CD14-positive monocyte (primary cell): ENCODE data around the gene NIN. TPM values are rescaled to one million over a fixed set of nuclear protein-coding genes. Genes with fewer than 3 reads are reported as not detected.

ENCODE experiments used
- DNase-seq, 3 donors: peaks; one replicate each; pipeline ENCODE4 v3.0.0-alpha.2; 2011 to 2022
- H2AFZ ChIP-seq: 2 replicates; pipeline ENCODE4 v1.6.0; 2012; ENCODE audit warnings: mild to moderate bottlenecking, low read depth, low read length, inconsistent platforms; ENCODE audit not compliant: insufficient read depth, poor library complexity, severe bottlenecking
- H3K27ac ChIP-seq, 2 donors: 1 replicate in 1 of 2; 2 replicates in 1 of 2; pipeline ENCODE4 v1.5.1; 2012 to 2013; ENCODE audit warnings: low read length in 2 of 2, control low read depth in 1 of 2, inconsistent platforms in 1 of 2, low read depth in 1 of 2, mild to moderate bottlenecking in 1 of 2
- H3K27me3 ChIP-seq, 2 donors: one replicate each; pipeline versions ENCODE4 v1.6.0 to v1.6.1; 2011 to 2013; ENCODE audit warnings: low read length in 2 of 2; ENCODE audit not compliant: control insufficient read depth in 2 of 2, insufficient read depth in 2 of 2
- H3K36me3 ChIP-seq, 2 donors: replicated peaks in 1 of 2; 1 replicate in 1 of 2; 2 replicates in 1 of 2; pipeline versions ENCODE4 v1.5.1 to v1.6.1; 2012 to 2013; ENCODE audit warnings: low read length in 2 of 2, control low read depth in 1 of 2, inconsistent platforms in 1 of 2, mild to moderate bottlenecking in 1 of 2; ENCODE audit not compliant: insufficient read depth in 2 of 2, control insufficient read depth in 1 of 2
- H3K4me1 ChIP-seq, 2 donors: 1 replicate in 1 of 2; 2 replicates in 1 of 2; pipeline versions ENCODE4 v1.5.1 to v1.6.1; 2012 to 2013; ENCODE audit warnings: low read length in 2 of 2, control low read depth in 1 of 2, inconsistent platforms in 1 of 2, mild to moderate bottlenecking in 1 of 2, moderate library complexity in 1 of 2; ENCODE audit not compliant: insufficient read depth in 2 of 2, control insufficient read depth in 1 of 2
- H3K4me2 ChIP-seq: replicated peaks from 2 replicates; pipeline ENCODE3; 2012; ENCODE audit warnings: low read length, moderate library complexity, mild to moderate bottlenecking; ENCODE audit not compliant: poor library complexity, severe bottlenecking; ENCODE audit errors: extremely low read depth
- H3K4me3 ChIP-seq, 3 experiments: fragments of 200-600 bp in 1 of 3; sonication (generic) in 1 of 3; replicated peaks in 1 of 3; 1 replicate in 2 of 3; 2 replicates in 1 of 3; pipeline ENCODE4 v1.5.1; 2011 to 2013; ENCODE audit warnings: low read length in 3 of 3, mild to moderate bottlenecking in 3 of 3, control low read depth in 2 of 3, low read depth in 2 of 3, inconsistent platforms in 1 of 3, moderate library complexity in 1 of 3
- H3K79me2 ChIP-seq: 2 replicates; pipeline ENCODE4 v1.6.0; 2012; ENCODE audit warnings: mild to moderate bottlenecking, control low read depth, inconsistent platforms, low read length, moderate library complexity; ENCODE audit not compliant: insufficient read depth
- H3K9ac ChIP-seq: 2 replicates; pipeline ENCODE4 v1.6.0; 2017; ENCODE audit warnings: low read length, mild to moderate bottlenecking; ENCODE audit not compliant: insufficient read depth, poor library complexity, severe bottlenecking
- H3K9me3 ChIP-seq, 2 donors: replicated peaks in 1 of 2; 1 replicate in 1 of 2; 2 replicates in 1 of 2; pipeline versions ENCODE4 v1.5.1 to v1.6.1; 2012 to 2013; ENCODE audit warnings: low read length in 2 of 2, control low read depth in 1 of 2; ENCODE audit not compliant: control insufficient read depth in 1 of 2, insufficient read depth in 1 of 2
- H4K20me1 ChIP-seq: 2 replicates; pipeline ENCODE4 v1.6.0; 2012; ENCODE audit warnings: mild to moderate bottlenecking, low read length, control low read depth, moderate library complexity; ENCODE audit not compliant: insufficient read depth
- H3K27ac Mint-ChIP-seq, 7 donors: one replicate each; pipeline ENCODE4 v1.8.0; 2020; ENCODE audit warnings: mild to moderate bottlenecking in 7 of 7, mixed read lengths in 7 of 7, moderate library complexity in 6 of 7, inconsistent platforms in 2 of 7
- H3K27me3 Mint-ChIP-seq, 3 donors: one replicate each; pipeline ENCODE4 v1.8.0; 2021 to 2022; ENCODE audit warnings: low read depth in 3 of 3, mild to moderate bottlenecking in 3 of 3, mixed read lengths in 3 of 3, moderate library complexity in 3 of 3, inconsistent platforms in 1 of 3
- H3K36me3 Mint-ChIP-seq, 2 donors: one replicate each; pipeline ENCODE4 v1.8.0; 2020; ENCODE audit warnings: mixed read lengths in 2 of 2, inconsistent platforms in 1 of 2, mild to moderate bottlenecking in 1 of 2
- H3K4me1 Mint-ChIP-seq: one replicate; pipeline ENCODE4 v1.8.0; 2020; ENCODE audit warnings: mild to moderate bottlenecking, mixed read lengths
- H3K4me3 Mint-ChIP-seq, 2 donors: one replicate each; pipeline ENCODE4 v1.8.0; 2020; ENCODE audit warnings: mild to moderate bottlenecking in 2 of 2, mixed read lengths in 2 of 2, moderate library complexity in 1 of 2
- H3K9me3 Mint-ChIP-seq, 7 donors: one replicate each; pipeline ENCODE4 v1.8.0; 2020 to 2022; ENCODE audit warnings: mixed read lengths in 7 of 7, mild to moderate bottlenecking in 6 of 7, moderate library complexity in 6 of 7, inconsistent platforms in 2 of 7
- WGBS: methylation state at CpG from one replicate; pipeline ENCODE4 v1.1.5; 2013; ENCODE audit warnings: missing lambda C conversion rate; ENCODE audit not compliant: insufficient coverage; 5-methylcytosine and 5-hydroxymethylcytosine counted together
- intact Hi-C, 2 donors: fragments of 100-400 bp; cut with micrococcal nuclease; formaldehyde crosslinking; loops; one replicate each; pipeline versions ENCODE4 v1.15.0 to v1.15.1; 2023
- polyA plus RNA-seq, 3 donors: library from polyadenylated mRNA; depleted of rRNA in 1 of 3; unstranded in 2 of 3; stranded (reverse) in 1 of 3; fragments of 300-500 nt in 2 of 3; fragments of >200 nt in 1 of 3; fragmentation: Illumina TruSeq in 2 of 3; gene quantifications; 1 replicate in 2 of 3; 2 replicates in 1 of 3; pipeline ENCODE4 v1.2.3, GENCODE V29; 2012 to 2021
- TF ChIP-seq, protein P1 (sequence below): fragments of 200-600 bp; IDR thresholded peaks from one replicate; pipeline ENCODE4 v1.8.0; 2022; ENCODE audit warnings: antibody characterized with exemption, mild to moderate bottlenecking

Gene NIN
- polyA plus RNA-seq, 3 donors: 15.3 to 29.1 (median 26.5) TPM

DNA sequence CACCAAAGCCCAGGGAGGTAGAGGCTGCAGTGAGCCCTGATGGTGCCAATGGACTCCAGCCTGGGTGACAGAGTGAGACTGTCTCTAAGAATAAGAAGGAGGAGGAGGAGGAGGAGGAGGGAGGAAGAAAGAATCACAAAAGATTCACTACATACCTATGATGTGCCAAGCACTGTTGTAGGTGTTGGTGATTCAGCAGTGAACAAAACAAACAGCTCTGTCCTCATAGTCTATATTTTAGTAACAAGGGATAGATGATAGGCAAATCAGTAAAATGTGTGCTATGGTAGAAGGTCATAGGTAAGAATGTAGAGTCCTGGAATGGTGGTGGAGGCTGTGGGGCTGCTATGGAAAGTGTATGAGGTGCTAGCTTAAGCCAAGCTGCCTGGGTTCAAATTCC is 22.9 kb upstream of the NIN start:
- no peak overlapping the region for H3K9ac ChIP-seq
- Mint-ChIP-seq H3K9me3 (peaks cover 0 to 2% (median 0%) of the 10 kb centered on the region in 7 donors), H3K27me3 (peaks cover 0 to 4% (median 0%) of the 10 kb centered on the region in 3 donors), H3K4me1 (peaks cover 11% of the 10 kb centered on the region), H3K36me3 (no peaks in the 10 kb centered on the region), H3K27ac (no peak overlapping the region), H3K4me3 (no peak overlapping the region)
- TF ChIP-seq, protein P1, sequence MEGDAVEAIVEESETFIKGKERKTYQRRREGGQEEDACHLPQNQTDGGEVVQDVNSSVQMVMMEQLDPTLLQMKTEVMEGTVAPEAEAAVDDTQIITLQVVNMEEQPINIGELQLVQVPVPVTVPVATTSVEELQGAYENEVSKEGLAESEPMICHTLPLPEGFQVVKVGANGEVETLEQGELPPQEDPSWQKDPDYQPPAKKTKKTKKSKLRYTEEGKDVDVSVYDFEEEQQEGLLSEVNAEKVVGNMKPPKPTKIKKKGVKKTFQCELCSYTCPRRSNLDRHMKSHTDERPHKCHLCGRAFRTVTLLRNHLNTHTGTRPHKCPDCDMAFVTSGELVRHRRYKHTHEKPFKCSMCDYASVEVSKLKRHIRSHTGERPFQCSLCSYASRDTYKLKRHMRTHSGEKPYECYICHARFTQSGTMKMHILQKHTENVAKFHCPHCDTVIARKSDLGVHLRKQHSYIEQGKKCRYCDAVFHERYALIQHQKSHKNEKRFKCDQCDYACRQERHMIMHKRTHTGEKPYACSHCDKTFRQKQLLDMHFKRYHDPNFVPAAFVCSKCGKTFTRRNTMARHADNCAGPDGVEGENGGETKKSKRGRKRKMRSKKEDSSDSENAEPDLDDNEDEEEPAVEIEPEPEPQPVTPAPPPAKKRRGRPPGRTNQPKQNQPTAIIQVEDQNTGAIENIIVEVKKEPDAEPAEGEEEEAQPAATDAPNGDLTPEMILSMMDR: no peak
- no peak overlapping the region for H3K27ac ChIP-seq
- no peak for DNase-seq
- H3K9me3 ChIP-seq: no peaks in the 10 kb centered on the region
- H3K4me3 ChIP-seq: no peak overlapping the region
- intact Hi-C loops: no loop called here
- no peaks in the 10 kb centered on the region for H3K79me2 ChIP-seq
- no peaks in the 10 kb centered on the region for H4K20me1 ChIP-seq
- no peaks in the 10 kb centered on the region for H3K36me3 ChIP-seq
- no peak overlapping the region for H2AFZ ChIP-seq
- no peak overlapping the region for H3K4me2 ChIP-seq
- H3K4me1 ChIP-seq: peaks cover 0 to 4% of the 10 kb centered on the region in 2 donors
- no peaks in the 10 kb centered on the region for H3K27me3 ChIP-seq

DNA sequence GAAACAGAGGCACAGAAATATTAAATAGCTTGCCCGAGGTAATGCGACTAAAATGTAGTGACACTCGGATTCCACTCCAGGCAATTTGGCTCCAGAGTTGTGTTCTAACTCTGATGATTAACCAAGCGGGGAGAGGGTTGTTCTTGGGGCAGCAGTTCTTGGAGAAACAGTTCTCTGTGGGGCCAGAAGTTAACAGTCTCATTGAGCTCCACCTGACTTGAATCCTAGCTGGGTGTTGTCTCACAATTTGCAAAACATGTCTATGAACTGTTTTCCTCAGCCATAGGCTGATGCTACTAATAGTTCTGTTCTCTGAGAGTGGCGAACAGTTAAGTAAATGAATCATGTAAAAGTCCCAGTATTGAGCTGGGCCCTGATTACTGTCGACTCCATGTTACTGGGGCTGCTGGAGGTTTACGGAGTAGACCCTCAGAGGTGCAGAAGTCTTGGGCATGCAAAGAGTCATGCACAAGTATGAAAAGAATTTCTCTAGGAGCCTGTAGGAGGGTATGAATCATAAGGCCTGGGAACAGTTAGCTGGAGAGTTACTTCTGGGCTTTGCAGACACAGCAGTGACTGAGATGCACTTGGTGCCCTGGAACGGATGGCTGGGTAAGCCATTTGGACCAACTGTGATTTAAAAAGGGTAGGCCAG is 15.4 kb upstream of the NIN start:
- no peaks in the 10 kb centered on the region for H3K27me3 ChIP-seq
- no peaks in the 10 kb centered on the region for H3K4me1 ChIP-seq
- H3K4me3 ChIP-seq: no peak overlapping the region
- H3K9me3 ChIP-seq: no peaks in the 10 kb centered on the region
- Mint-ChIP-seq H3K4me3 (no peak overlapping the region), H3K27me3 (no peaks in the 10 kb centered on the region), H3K36me3 (no peaks in the 10 kb centered on the region), H3K27ac (no peak overlapping the region), H3K9me3 (peaks cover 0 to 3% (median 0%) of the 10 kb centered on the region in 7 donors), H3K4me1 (no peaks in the 10 kb centered on the region)
- TF ChIP-seq, protein P1: no peak
- H3K9ac ChIP-seq: no peak overlapping the region
- WGBS: 94% methylated on average over 4 of the region's 8 CpGs
- no peaks in the 10 kb centered on the region for H3K79me2 ChIP-seq
- DNase-seq: no peak
- H3K36me3 ChIP-seq: no peaks in the 10 kb centered on the region
- no peak overlapping the region for H3K4me2 ChIP-seq
- no peak overlapping the region for H2AFZ ChIP-seq
- H3K27ac ChIP-seq: no peak overlapping the region
- no peaks in the 10 kb centered on the region for H4K20me1 ChIP-seq
- intact Hi-C loops: loop anchor here in 1 of 2 donors (10.0 kb wide), 1 partner anchor 52 kb away; no protein-coding TSS in a partner anchor
